Measurements from ENCODE around the gene RELA. TPM values are rescaled to one million over a fixed set of nuclear protein-coding genes. Genes with fewer than 3 reads are reported as not detected.

Gene RELA
- total and polyA plus RNA-seq, 2 of the 13 experiments (the other 11 are each of a cell fraction or from before 2014, with no cell fraction given) = 21.4 to 40.5 TPM

DNA sequence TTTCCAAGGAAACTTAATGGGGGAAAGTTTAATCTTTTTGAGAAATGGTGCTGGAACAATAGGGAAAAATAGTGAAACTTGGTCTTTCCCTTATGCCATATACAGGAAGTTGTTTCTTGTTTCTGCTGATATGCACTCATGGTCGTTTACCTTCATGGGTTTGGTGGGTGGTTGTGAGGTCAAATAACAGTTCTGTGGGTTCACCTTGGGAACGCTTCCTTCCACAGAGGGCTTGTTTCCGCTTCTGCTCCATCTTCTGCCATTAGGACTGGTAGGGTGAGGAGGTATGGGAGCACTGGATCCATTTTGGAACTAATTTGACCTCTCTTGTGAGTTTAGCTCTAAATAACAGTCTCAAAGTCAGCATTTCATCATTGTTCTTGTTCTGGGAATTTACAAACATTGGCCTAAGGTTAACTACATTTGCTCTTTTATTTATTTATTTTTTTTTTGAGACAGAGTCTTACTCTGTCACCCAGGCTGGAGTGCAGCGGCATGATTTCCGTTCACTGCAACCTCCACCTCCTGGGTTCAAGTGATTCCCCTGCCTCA, 17.6 kb upstream of the RELA start:
- in situ Hi-C loops (cut with HindIII; ENCODE audit: extremely low pct_ligation_motif_present, low pct_unique_long_range_greater_than_20kb) = no loop called here
- TF ChIP-seq, protein P1, sequence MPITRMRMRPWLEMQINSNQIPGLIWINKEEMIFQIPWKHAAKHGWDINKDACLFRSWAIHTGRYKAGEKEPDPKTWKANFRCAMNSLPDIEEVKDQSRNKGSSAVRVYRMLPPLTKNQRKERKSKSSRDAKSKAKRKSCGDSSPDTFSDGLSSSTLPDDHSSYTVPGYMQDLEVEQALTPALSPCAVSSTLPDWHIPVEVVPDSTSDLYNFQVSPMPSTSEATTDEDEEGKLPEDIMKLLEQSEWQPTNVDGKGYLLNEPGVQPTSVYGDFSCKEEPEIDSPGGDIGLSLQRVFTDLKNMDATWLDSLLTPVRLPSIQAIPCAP (CRISPR knock-in tag; IDR thresholded peaks at IDR 0.05; ENCODE audit: low read depth) = no peak
- no peak for TF ChIP-seq IKZF4 (CRISPR knock-in tag; IDR thresholded peaks at IDR 0.05; ENCODE audit: borderline replicate concordance, low read depth, not compliant biosample characterization)
- TF ChIP-seq ZFY (CRISPR knock-in tag; IDR thresholded peaks at IDR 0.05) = no peak
- no peak for TF ChIP-seq RXRB (CRISPR knock-in tag; IDR thresholded peaks at IDR 0.05; ENCODE audit: borderline replicate concordance)
- TF ChIP-seq, protein P2, sequence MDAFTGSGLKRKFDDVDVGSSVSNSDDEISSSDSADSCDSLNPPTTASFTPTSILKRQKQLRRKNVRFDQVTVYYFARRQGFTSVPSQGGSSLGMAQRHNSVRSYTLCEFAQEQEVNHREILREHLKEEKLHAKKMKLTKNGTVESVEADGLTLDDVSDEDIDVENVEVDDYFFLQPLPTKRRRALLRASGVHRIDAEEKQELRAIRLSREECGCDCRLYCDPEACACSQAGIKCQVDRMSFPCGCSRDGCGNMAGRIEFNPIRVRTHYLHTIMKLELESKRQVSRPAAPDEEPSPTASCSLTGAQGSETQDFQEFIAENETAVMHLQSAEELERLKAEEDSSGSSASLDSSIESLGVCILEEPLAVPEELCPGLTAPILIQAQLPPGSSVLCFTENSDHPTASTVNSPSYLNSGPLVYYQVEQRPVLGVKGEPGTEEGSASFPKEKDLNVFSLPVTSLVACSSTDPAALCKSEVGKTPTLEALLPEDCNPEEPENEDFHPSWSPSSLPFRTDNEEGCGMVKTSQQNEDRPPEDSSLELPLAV (CRISPR knock-in tag; conservative IDR thresholded peaks at IDR 0.05; ENCODE audit: low read depth) = no peak
- no peak for TF ChIP-seq MXI1 (IDR thresholded peaks at IDR 0.05; ENCODE audit: borderline replicate concordance, low read depth, low read length)
- TF ChIP-seq ZFX (CRISPR knock-in tag; IDR thresholded peaks at IDR 0.05; ENCODE audit: low read depth) = no peak
- no peak for TF ChIP-seq ZBTB42 (CRISPR knock-in tag; IDR thresholded peaks at IDR 0.05)
- TF ChIP-seq, protein P3, sequence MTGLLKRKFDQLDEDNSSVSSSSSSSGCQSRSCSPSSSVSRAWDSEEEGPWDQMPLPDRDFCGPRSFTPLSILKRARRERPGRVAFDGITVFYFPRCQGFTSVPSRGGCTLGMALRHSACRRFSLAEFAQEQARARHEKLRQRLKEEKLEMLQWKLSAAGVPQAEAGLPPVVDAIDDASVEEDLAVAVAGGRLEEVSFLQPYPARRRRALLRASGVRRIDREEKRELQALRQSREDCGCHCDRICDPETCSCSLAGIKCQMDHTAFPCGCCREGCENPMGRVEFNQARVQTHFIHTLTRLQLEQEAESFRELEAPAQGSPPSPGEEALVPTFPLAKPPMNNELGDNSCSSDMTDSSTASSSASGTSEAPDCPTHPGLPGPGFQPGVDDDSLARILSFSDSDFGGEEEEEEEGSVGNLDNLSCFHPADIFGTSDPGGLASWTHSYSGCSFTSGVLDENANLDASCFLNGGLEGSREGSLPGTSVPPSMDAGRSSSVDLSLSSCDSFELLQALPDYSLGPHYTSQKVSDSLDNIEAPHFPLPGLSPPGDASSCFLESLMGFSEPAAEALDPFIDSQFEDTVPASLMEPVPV (CRISPR knock-in tag; IDR thresholded peaks at IDR 0.05) = no peak
- TF ChIP-seq, protein P4, sequence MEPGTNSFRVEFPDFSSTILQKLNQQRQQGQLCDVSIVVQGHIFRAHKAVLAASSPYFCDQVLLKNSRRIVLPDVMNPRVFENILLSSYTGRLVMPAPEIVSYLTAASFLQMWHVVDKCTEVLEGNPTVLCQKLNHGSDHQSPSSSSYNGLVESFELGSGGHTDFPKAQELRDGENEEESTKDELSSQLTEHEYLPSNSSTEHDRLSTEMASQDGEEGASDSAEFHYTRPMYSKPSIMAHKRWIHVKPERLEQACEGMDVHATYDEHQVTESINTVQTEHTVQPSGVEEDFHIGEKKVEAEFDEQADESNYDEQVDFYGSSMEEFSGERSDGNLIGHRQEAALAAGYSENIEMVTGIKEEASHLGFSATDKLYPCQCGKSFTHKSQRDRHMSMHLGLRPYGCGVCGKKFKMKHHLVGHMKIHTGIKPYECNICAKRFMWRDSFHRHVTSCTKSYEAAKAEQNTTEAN (CRISPR knock-in tag; conservative IDR thresholded peaks at IDR 0.05) = no peak
- TF ChIP-seq, protein P5, sequence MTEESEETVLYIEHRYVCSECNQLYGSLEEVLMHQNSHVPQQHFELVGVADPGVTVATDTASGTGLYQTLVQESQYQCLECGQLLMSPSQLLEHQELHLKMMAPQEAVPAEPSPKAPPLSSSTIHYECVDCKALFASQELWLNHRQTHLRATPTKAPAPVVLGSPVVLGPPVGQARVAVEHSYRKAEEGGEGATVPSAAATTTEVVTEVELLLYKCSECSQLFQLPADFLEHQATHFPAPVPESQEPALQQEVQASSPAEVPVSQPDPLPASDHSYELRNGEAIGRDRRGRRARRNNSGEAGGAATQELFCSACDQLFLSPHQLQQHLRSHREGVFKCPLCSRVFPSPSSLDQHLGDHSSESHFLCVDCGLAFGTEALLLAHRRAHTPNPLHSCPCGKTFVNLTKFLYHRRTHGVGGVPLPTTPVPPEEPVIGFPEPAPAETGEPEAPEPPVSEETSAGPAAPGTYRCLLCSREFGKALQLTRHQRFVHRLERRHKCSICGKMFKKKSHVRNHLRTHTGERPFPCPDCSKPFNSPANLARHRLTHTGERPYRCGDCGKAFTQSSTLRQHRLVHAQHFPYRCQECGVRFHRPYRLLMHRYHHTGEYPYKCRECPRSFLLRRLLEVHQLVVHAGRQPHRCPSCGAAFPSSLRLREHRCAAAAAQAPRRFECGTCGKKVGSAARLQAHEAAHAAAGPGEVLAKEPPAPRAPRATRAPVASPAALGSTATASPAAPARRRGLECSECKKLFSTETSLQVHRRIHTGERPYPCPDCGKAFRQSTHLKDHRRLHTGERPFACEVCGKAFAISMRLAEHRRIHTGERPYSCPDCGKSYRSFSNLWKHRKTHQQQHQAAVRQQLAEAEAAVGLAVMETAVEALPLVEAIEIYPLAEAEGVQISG (CRISPR knock-in tag; IDR thresholded peaks at IDR 0.05) = no peak
- no peak for TF ChIP-seq KDM5A (IDR thresholded peaks at IDR 0.05; ENCODE audit: borderline replicate concordance, low read length)
- TF ChIP-seq HES4 (CRISPR knock-in tag; IDR thresholded peaks at IDR 0.05; ENCODE audit: borderline replicate concordance) = no peak
- no peak for TF ChIP-seq ZNF230 (CRISPR knock-in tag; IDR thresholded peaks at IDR 0.05)
- TF ChIP-seq ZBTB3 (CRISPR knock-in tag; IDR thresholded peaks at IDR 0.05; ENCODE audit: borderline replicate concordance, low read depth) = no peak

More for the DNA sequence above, 17.6 kb upstream of the RELA start:
- H3K4me3 ChIP-seq (replicated peaks in 1 of 3; ENCODE audit: insufficient read depth in 1 of 3, low read depth in 2 of 3, low read length in 3 of 3) = no peak overlapping the region
- no peaks in the 10 kb centered on the region for H4K20me1 ChIP-seq (ENCODE audit: insufficient read depth, low read length)
- ATAC-seq = no peak
- H3K36me3 ChIP-seq (replicated peaks in 1 of 2; ENCODE audit: control insufficient read depth in 1 of 2, insufficient read depth in 2 of 2, low read length in 2 of 2) = no peaks in the 10 kb centered on the region
- H3K79me2 ChIP-seq (ENCODE audit: insufficient read depth, low read length) = no peaks in the 10 kb centered on the region
- intact Hi-C loops (cut with micrococcal nuclease; ENCODE audit: unreplicated experiment) = no loop called here
- WGBS (ENCODE audit: low lambda C conversion rate) = 45% methylated on average over 5 of the region's 5 CpGs
- BruUV-seq (replicated peaks) = no TSS peak
- no peak for DNase-seq (ENCODE audit: low spot score)
- no peak for FAIRE-seq
- H3K27me3 ChIP-seq (ENCODE audit: control insufficient read depth in 1 of 2, insufficient read depth in 2 of 2, low read length in 2 of 2) = peaks cover 0 to 17% of the 10 kb centered on the region in 2 experiments; a peak in 1 of 5 replicates
- no peak overlapping the region for H2AFZ ChIP-seq (ENCODE audit: low read length)
- no peak overlapping the region for H3K27ac ChIP-seq (ENCODE audit: extremely low read length, insufficient read depth, low read length)
- no peak overlapping the region for H3K9ac ChIP-seq (ENCODE audit: insufficient read depth, low read depth, low read length)
- ChIA-PET POLR2A (interaction anchor here (1.3 kb wide), 1 partner anchor 65 kb away, joined by 4 read pairs; the partner anchor contains the start of gene PCNX3), CTCF (ENCODE audit: low intra/inter-chr PET ratio, low total read pairs) (no interaction called here)
- no peaks in the 10 kb centered on the region for H3K4me1 ChIP-seq (ENCODE audit: insufficient read depth, low read length)
- no peaks in the 10 kb centered on the region for H3K9me3 ChIP-seq (ENCODE audit: low read length)
- H3K4me2 ChIP-seq (ENCODE audit: low read depth, low read length) = no peak overlapping the region

Measured in HepG2 (cell line).